ENCODE data around the gene CTSE. TPM values are rescaled to one million over a fixed set of nuclear protein-coding genes. Genes with fewer than 3 reads are reported as not detected.

Gene CTSE
- total RNA-seq, 1 experiment from 2014 or later = 425 TPM

DNA sequence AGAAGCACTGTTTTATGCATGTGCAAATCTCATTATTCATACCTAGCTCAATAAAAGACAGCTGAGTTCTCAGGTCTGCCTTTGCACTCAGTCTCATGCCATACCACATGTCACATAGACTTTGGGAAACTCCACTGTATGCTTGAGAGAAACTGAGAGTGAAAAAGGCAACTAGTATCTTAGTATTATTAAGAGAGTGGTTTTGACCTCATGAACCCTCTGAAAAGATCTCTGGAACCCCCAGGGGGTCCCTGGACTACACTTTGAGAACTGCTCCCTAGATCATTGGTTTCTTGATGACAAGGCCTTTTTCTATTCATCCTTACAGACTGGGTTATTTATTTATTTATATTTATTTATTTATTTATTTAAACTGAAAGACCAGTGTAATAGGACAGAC, 25.6 kb upstream of the CTSE start:
- Mint-ChIP-seq H3K4me1 (ENCODE audit: low read depth, unreplicated experiment) (peaks cover 63% of the 10 kb centered on the region), H3K36me3 (ENCODE audit: insufficient read depth, unreplicated experiment) (peaks cover 50% of the 10 kb centered on the region), H3K27ac (ENCODE audit: unreplicated experiment) (no peak overlapping the region), H3K4me3 (ENCODE audit: low read depth, unreplicated experiment) (no peak overlapping the region), H3K9me3 (ENCODE audit: low read depth, unreplicated experiment) (no peaks in the 10 kb centered on the region), H3K27me3 (ENCODE audit: unreplicated experiment) (no peaks in the 10 kb centered on the region)
- CTCF ChIA-PET = no interaction called here
- intact Hi-C loops (cut with micrococcal nuclease; ENCODE audit: unreplicated experiment) = no loop called here
- no peak for TF ChIP-seq CTCF (IDR thresholded peaks at IDR 0.05; ENCODE audit: unreplicated experiment)
- no TSS peak for BruUV-seq (replicated peaks)
- DNase-seq = no peak

GRCh38 chr1:206048582-206048981, 24.9 kb upstream of the CTSE start:
- intact Hi-C loops (cut with micrococcal nuclease; ENCODE audit: unreplicated experiment) = loop anchor here (1.0 kb wide), 1 partner anchor 8 kb away; no protein-coding TSS in a partner anchor
- no TSS peak for BruUV-seq (replicated peaks)
- Mint-ChIP-seq H3K27ac (ENCODE audit: unreplicated experiment) (peak overlapping the region; percentile 84), H3K36me3 (ENCODE audit: insufficient read depth, unreplicated experiment) (peaks cover 43% of the 10 kb centered on the region), H3K27me3 (ENCODE audit: unreplicated experiment) (no peaks in the 10 kb centered on the region), H3K4me1 (ENCODE audit: low read depth, unreplicated experiment) (peaks cover 55% of the 10 kb centered on the region), H3K9me3 (ENCODE audit: low read depth, unreplicated experiment) (no peaks in the 10 kb centered on the region), H3K4me3 (ENCODE audit: low read depth, unreplicated experiment) (peak overlapping the region; percentile 63)
- no peak for TF ChIP-seq CTCF (IDR thresholded peaks at IDR 0.05; ENCODE audit: unreplicated experiment)
- CTCF ChIA-PET = interaction anchor here (0.6 to 1.7 kb wide), 9 partner anchors 9 to 666 kb away, joined by 3 to 9 read pairs (median 4); partner anchors contain the start of gene CTSE
- DNase-seq = peak; percentile 94

DNA sequence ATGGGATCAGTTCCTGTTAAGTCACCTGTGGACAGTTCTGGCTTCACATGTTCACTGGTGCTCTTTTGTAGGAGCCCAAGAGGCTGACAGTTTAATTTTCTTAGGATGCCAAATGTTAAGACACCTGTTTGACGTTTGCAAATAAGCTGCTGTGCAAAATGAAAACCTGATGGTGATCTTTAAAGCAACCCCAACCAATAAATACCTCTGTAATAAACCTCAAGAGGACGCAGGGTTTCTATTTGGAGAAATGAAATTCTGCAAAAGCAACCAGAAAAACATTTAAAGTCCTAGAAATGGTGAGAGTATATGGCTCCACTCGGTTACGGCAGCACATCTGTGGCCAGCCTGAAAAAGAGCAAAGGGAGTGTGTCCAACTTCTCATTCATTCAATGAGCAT, 23.6 kb upstream of the CTSE start:
- Mint-ChIP-seq H3K4me3 (ENCODE audit: low read depth, unreplicated experiment) (peak overlapping the region; percentile 63), H3K36me3 (ENCODE audit: insufficient read depth, unreplicated experiment) (peaks cover 30% of the 10 kb centered on the region), H3K9me3 (ENCODE audit: low read depth, unreplicated experiment) (no peaks in the 10 kb centered on the region), H3K27ac (ENCODE audit: unreplicated experiment) (peak overlapping the region; percentile 84), H3K27me3 (ENCODE audit: unreplicated experiment) (no peaks in the 10 kb centered on the region), H3K4me1 (ENCODE audit: low read depth, unreplicated experiment) (peaks cover 46% of the 10 kb centered on the region)
- DNase-seq = no peak
- no TSS peak for BruUV-seq (replicated peaks)
- TF ChIP-seq CTCF (IDR thresholded peaks at IDR 0.05; ENCODE audit: unreplicated experiment) = no peak
- CTCF ChIA-PET = interaction anchor here (1.7 kb wide), 1 partner anchor 25 kb away, joined by 9 read pairs; the partner anchor contains the start of gene CTSE
- intact Hi-C loops (cut with micrococcal nuclease; ENCODE audit: unreplicated experiment) = no loop called here

DNA sequence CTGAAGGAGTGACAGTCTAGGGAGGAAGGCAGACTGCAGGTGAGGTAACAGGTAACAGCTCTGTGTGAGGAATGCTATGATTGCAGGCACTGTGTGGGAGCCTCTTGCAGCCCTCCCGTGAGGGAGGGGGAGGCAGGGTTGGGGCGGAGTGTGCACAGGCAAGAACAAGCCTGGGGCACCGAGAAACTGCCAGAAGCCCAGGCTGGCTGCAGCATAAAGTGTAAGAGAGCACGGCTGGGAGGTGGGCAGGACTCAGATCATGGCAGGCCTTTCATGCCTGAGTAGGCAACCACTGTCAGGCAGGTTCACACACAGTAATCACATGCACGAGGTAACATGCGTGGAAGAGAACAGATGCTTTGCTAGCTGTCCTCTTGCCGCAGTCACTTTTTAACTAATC, 17.9 kb upstream of the CTSE start:
- H3K9me3 Mint-ChIP-seq (ENCODE audit: low read depth, unreplicated experiment) = no peaks in the 10 kb centered on the region
- CTCF ChIA-PET = interaction anchor here (1.0 to 1.3 kb wide), 2 partner anchors 11 to 19 kb away, joined by 3 to 5 read pairs; no protein-coding TSS in a partner anchor
- H3K27me3 Mint-ChIP-seq (ENCODE audit: unreplicated experiment) = no peaks in the 10 kb centered on the region
- peaks cover 32% of the 10 kb centered on the region for H3K4me1 Mint-ChIP-seq (ENCODE audit: low read depth, unreplicated experiment)
- H3K27ac Mint-ChIP-seq (ENCODE audit: unreplicated experiment) = peak overlapping the region; percentile 11
- no TSS peak for BruUV-seq (replicated peaks)
- peaks cover 3% of the 10 kb centered on the region for H3K36me3 Mint-ChIP-seq (ENCODE audit: insufficient read depth, unreplicated experiment)
- peak overlapping the region; percentile 51 for H3K4me3 Mint-ChIP-seq (ENCODE audit: low read depth, unreplicated experiment)
- peak; percentile 65 for DNase-seq
- TF ChIP-seq CTCF (IDR thresholded peaks at IDR 0.05; ENCODE audit: unreplicated experiment) = no peak
- intact Hi-C loops (cut with micrococcal nuclease; ENCODE audit: unreplicated experiment) = no loop called here
